HG03060 (cell line): ENCODE results near the gene TRUB1.

Experiments
- ATAC-seq: cut with Tn5 transposase; IDR thresholded peaks from one replicate; pipeline ENCODE4 v1.9.1; 2021; ENCODE audit warnings: low read depth, moderate number of reproducible peaks; ENCODE audit not compliant: unreplicated experiment

TRUB1 gene

DNA sequence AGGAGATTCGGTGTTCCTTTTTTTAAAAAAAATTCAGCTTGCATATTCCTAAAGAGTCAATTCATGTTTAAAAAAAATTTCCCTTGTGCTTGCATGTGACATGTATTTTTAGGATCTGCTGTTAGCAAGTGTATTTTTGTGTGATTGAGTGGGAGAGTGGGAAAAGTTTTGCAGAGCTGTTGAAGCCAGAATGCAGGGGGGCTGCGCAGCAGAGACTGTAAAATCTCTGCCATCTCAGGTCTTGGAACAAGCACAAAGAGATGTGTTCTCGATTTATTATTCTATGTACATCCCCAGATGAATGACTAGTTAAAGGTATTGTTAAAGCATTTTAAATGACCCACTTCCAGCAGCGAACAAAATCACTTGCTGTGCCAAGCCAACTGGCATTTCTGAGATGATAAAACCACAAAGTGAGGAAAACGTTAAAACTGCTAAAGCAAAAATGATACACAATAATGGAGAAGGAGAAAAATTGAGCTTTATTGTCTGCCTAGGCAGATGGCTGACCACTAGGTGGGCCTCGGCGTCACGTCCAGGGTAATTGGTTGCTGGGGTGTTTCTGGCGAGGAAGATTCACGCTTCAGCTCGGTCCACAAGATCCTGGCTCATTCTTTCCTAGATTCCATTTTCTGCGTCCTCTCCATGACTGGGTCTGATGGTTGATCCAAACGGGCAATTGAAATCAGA is 88.2 kb downstream of the TRUB1 start:
- no peak for ATAC-seq

GRCh38 chr10:115026746-115027140 is 88.7 kb downstream of the TRUB1 start:
- no peak for ATAC-seq
